OCI-LY1 (cell line): Measurements from ENCODE around the gene SIRT2.

ENCODE experiments used
- CTCF ChIP-seq: fragments of 200-600 bp; sonication (generic), shearing (Covaris generic); IDR thresholded peaks from 2 replicates; pipeline ENCODE4 v1.5.1; 2017; ENCODE audit warnings: mild to moderate bottlenecking, antibody characterized with exemption, low read length, moderate library complexity, mixed read lengths
- EZH2 ChIP-seq: fragments of 200-600 bp; sonication (generic), shearing (Covaris generic); IDR thresholded peaks from 2 replicates; pipeline ENCODE4 v1.8.0; 2017; ENCODE audit warnings: borderline replicate concordance, mixed run types, mild to moderate bottlenecking, antibody characterized with exemption, low read length, moderate library complexity, mixed read lengths

- no peak for TF ChIP-seq CTCF
- no peak for TF ChIP-seq EZH2
Observed at GRCh38 chr19:38851622-38852230, 47.7 kb downstream of the SIRT2 start.
